ENCODE results near the gene ZMYND15.

The ZMYND15 gene

GRCh38 chr17:4788159-4788806 is 48.6 kb downstream of the ZMYND15 start:
- DNase-seq: no peak

- no peak for DNase-seq
Observed at GRCh38 chr17:4788807-4789700, 49.4 kb downstream of the ZMYND15 start, which contains the start of gene GLTPD2. GLTPD2 (plus strand) TSS chr17:4788964; CDS start chr17:4789012, 48 bp downstream.

- DNase-seq: no peak
Observed at GRCh38 chr17:4789701-4789950, 50.0 kb downstream of the ZMYND15 start.

- DNase-seq: peak; percentile 87
Observed at GRCh38 chr17:4789951-4790704, 50.5 kb downstream of the ZMYND15 start.

GRCh38 chr17:4790705-4791088 is 51.1 kb downstream of the ZMYND15 start:
- no peak for DNase-seq

GRCh38 chr17:4795168-4795567 is 55.5 kb downstream of the ZMYND15 start:
- no peak for DNase-seq

Measured in activated CD4-positive, alpha-beta T cell treated with anti-CD3 and anti-CD28 coated beads, Interleukin-2, amount 50 U/mL, for 16 hours (primary cell).